OCI-LY1 (cell line): ENCODE data around the gene CLRN3.

Experiments used
- EZH2 ChIP-seq: fragments of 200-600 bp; sonication (generic), shearing (Covaris generic); IDR thresholded peaks from 2 replicates; pipeline ENCODE4 v1.8.0; 2017; ENCODE audit warnings: borderline replicate concordance, mixed run types, mild to moderate bottlenecking, antibody characterized with exemption, low read length, moderate library complexity, mixed read lengths
- TF ChIP-seq, protein P1 (sequence below): fragments of 200-600 bp; sonication (generic), shearing (Covaris generic); IDR thresholded peaks from 2 replicates; pipeline ENCODE4 v1.5.1; 2017; ENCODE audit warnings: mild to moderate bottlenecking, antibody characterized with exemption, low read length, moderate library complexity, mixed read lengths

- TF ChIP-seq, protein P1, sequence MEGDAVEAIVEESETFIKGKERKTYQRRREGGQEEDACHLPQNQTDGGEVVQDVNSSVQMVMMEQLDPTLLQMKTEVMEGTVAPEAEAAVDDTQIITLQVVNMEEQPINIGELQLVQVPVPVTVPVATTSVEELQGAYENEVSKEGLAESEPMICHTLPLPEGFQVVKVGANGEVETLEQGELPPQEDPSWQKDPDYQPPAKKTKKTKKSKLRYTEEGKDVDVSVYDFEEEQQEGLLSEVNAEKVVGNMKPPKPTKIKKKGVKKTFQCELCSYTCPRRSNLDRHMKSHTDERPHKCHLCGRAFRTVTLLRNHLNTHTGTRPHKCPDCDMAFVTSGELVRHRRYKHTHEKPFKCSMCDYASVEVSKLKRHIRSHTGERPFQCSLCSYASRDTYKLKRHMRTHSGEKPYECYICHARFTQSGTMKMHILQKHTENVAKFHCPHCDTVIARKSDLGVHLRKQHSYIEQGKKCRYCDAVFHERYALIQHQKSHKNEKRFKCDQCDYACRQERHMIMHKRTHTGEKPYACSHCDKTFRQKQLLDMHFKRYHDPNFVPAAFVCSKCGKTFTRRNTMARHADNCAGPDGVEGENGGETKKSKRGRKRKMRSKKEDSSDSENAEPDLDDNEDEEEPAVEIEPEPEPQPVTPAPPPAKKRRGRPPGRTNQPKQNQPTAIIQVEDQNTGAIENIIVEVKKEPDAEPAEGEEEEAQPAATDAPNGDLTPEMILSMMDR: no peak
- TF ChIP-seq EZH2: no peak
Measured at GRCh38 chr10:127912607-127913367, 20.0 kb upstream of the CLRN3 start.
